SK-N-SH treated with all-trans-retinoic acid at 6 μM for 48 hours (cell line): ENCODE data around the gene DCC.

ENCODE experiments used
- BACH2 ChIP-seq: fragments of 250-450 bp; sonication (Bioruptor Pico); IDR thresholded peaks from 2 replicates; pipeline ENCODE4 v1.9.0; 2021; ENCODE audit warnings: mild to moderate bottlenecking, borderline replicate concordance
- PATZ1 ChIP-seq: fragments of 250-450 bp; sonication (Bioruptor Pico); IDR thresholded peaks from 2 replicates; pipeline ENCODE4 v1.8.0; 2020; ENCODE audit warnings: mild to moderate bottlenecking, moderate library complexity, borderline replicate concordance
- ZNF565 ChIP-seq: fragments of 450-650 bp; formaldehyde crosslinking; conservative IDR thresholded peaks from 2 replicates; pipeline ENCODE4 v1.5.0; 2020; ENCODE audit warnings: low read depth, mild to moderate bottlenecking, moderate library complexity

GRCh38 chr18:53458944-53459580 is 1119.1 kb downstream of the DCC start:
- TF ChIP-seq BACH2 (CRISPR knock-in tag): no peak
- no peak for TF ChIP-seq ZNF565 (CRISPR knock-in tag)
- no peak for TF ChIP-seq PATZ1
